HepG2 (cell line): ENCODE measurements around the gene ADGRG1. TPM values are rescaled to one million over a fixed set of nuclear protein-coding genes. Genes with fewer than 3 reads are reported as not detected.
A peak's percentile ranks its signal among the peaks of the same experiment; 100 is the strongest.

Experiments used
- ETV6 ChIP-seq: sonication (generic); formaldehyde crosslinking; conservative IDR thresholded peaks from 2 replicates; pipeline ENCODE4 v1.4.0; 2020; ENCODE audit warnings: missing genetic modification reagents
- GATAD1 ChIP-seq: IDR thresholded peaks from 2 replicates; pipeline ENCODE4 v1.6.1; 2016; ENCODE audit warnings: missing genetic modification reagents, missing compliant biosample characterization
- GZF1 ChIP-seq: sonication (generic); formaldehyde crosslinking; IDR thresholded peaks from 2 replicates; pipeline ENCODE4 v1.5.1; 2020; ENCODE audit warnings: mild to moderate bottlenecking, missing genetic modification reagents
- IRX3 ChIP-seq: sonication (generic); formaldehyde crosslinking; IDR thresholded peaks from 2 replicates; pipeline ENCODE4 v1.8.1; 2023; ENCODE audit warnings: mild to moderate bottlenecking, low read depth, missing genetic modification reagents, borderline replicate concordance
- KAT7 ChIP-seq: IDR thresholded peaks from 2 replicates; pipeline ENCODE4 v1.6.1; 2018; ENCODE audit warnings: borderline replicate concordance, missing compliant biosample characterization
- KLF11 ChIP-seq: IDR thresholded peaks from 2 replicates; pipeline ENCODE4 v1.6.1; 2016; ENCODE audit warnings: missing compliant biosample characterization
- MTA1 ChIP-seq: sonication (generic); formaldehyde crosslinking; IDR thresholded peaks from 2 replicates; pipeline ENCODE4 v1.4.0; 2020; ENCODE audit warnings: missing genetic modification reagents, mild to moderate bottlenecking, borderline replicate concordance
- MTF2 ChIP-seq: sonication (generic); formaldehyde crosslinking; IDR thresholded peaks from 2 replicates; pipeline ENCODE4 v1.5.0; 2020; ENCODE audit warnings: missing genetic modification reagents, borderline replicate concordance
- SNAPC2 ChIP-seq: sonication (generic); formaldehyde crosslinking; IDR thresholded peaks from 2 replicates; pipeline ENCODE4 v1.8.1; 2022; ENCODE audit warnings: mild to moderate bottlenecking, missing genetic modification reagents
- SRF ChIP-seq: IDR thresholded peaks from 2 replicates; pipeline ENCODE4 v1.6.1; 2011; ENCODE audit warnings: mild to moderate bottlenecking, low read depth, low read length, moderate library complexity
- ZBTB37 ChIP-seq: sonication (generic); formaldehyde crosslinking; IDR thresholded peaks from 2 replicates; pipeline ENCODE4 v1.4.0; 2020; ENCODE audit warnings: mild to moderate bottlenecking, missing genetic modification reagents
- ZBTB7A ChIP-seq: sonication (generic); formaldehyde crosslinking; IDR thresholded peaks from 2 replicates; pipeline ENCODE4 v1.8.0; 2022; ENCODE audit warnings: mild to moderate bottlenecking, missing genetic modification reagents
- ZFP36L1 ChIP-seq: sonication (generic); formaldehyde crosslinking; IDR thresholded peaks from 2 replicates; pipeline ENCODE4 v1.8.0; 2022; ENCODE audit warnings: mild to moderate bottlenecking, missing genetic modification reagents, moderate library complexity
- ZMYM2 ChIP-seq: sonication (generic); formaldehyde crosslinking; IDR thresholded peaks from 2 replicates; pipeline ENCODE4 v1.8.0; 2022; ENCODE audit warnings: mild to moderate bottlenecking, missing genetic modification reagents
- ZMYM3 ChIP-seq: sonication (generic); formaldehyde crosslinking; IDR thresholded peaks from 2 replicates; pipeline ENCODE4 v1.5.1; 2020; ENCODE audit warnings: mild to moderate bottlenecking, missing genetic modification reagents
- ZNF230 ChIP-seq: sonication (generic); formaldehyde crosslinking; IDR thresholded peaks from 2 replicates; pipeline ENCODE4 v1.4.0; 2020; ENCODE audit warnings: mild to moderate bottlenecking, missing genetic modification reagents
- ZNF280B ChIP-seq: sonication (generic); formaldehyde crosslinking; IDR thresholded peaks from 2 replicates; pipeline ENCODE4 v1.5.0; 2020; ENCODE audit warnings: missing genetic modification reagents, mild to moderate bottlenecking, borderline replicate concordance
- ZNF414 ChIP-seq: sonication (generic); formaldehyde crosslinking; IDR thresholded peaks from 2 replicates; pipeline ENCODE4 v1.5.0; 2020; ENCODE audit warnings: missing genetic modification reagents
- ZNF441 ChIP-seq: sonication (generic); formaldehyde crosslinking; IDR thresholded peaks from 2 replicates; pipeline ENCODE4 v1.7.0; 2021; ENCODE audit warnings: missing genetic modification reagents, borderline replicate concordance
- ZNF543 ChIP-seq: sonication (generic); formaldehyde crosslinking; IDR thresholded peaks from 2 replicates; pipeline ENCODE4 v1.4.0; 2020; ENCODE audit warnings: mild to moderate bottlenecking, missing genetic modification reagents
- ZNF784 ChIP-seq: sonication (generic); formaldehyde crosslinking; IDR thresholded peaks from 2 replicates; pipeline ENCODE4 v1.5.1; 2020; ENCODE audit warnings: missing genetic modification reagents, mild to moderate bottlenecking, borderline replicate concordance
- ZZZ3 ChIP-seq: sonication (generic); formaldehyde crosslinking; IDR thresholded peaks from 2 replicates; pipeline ENCODE4 v1.4.0; 2020; ENCODE audit warnings: missing genetic modification reagents, mild to moderate bottlenecking, borderline replicate concordance
- polyA plus RNA-seq, 8 experiments: library from polyadenylated mRNA; depleted of rRNA in 3 of 8; stranded (reverse) in 7 of 8; unstranded in 1 of 8; fragments of >200 nt; fragmentation: Illumina TruSeq in 4 of 8; extraction: Trizol in 4 of 8; gene quantifications; 2 replicates each; pipeline versions ENCODE4 v1.2.1 to v1.2.3, GENCODE V29; 2011 to 2016; ENCODE audit warnings: low read depth in 4 of 8, missing spikeins in 1 of 8, mixed read lengths in 1 of 8; ENCODE audit not compliant: insufficient read depth in 1 of 8
- total RNA-seq, 5 experiments: library from RNA; depleted of rRNA; stranded (reverse); fragments of >200 nt; fragmentation: Illumina TruSeq; extraction: Trizol; gene quantifications; 2 replicates each; pipeline ENCODE4 v1.2.3, GENCODE V29; 2016; ENCODE audit warnings: low read depth in 1 of 5
- TF ChIP-seq, protein P1 (sequence below): sonication (generic); formaldehyde crosslinking; IDR thresholded peaks from 2 replicates; pipeline ENCODE4 v1.8.0; 2022; ENCODE audit warnings: mild to moderate bottlenecking, missing genetic modification reagents

The ADGRG1 gene
- total and polyA plus RNA-seq, 2 of the 13 experiments (the other 11 are each of a cell fraction or from before 2014, with no cell fraction given): 2.7 to 5.9 TPM

DNA sequence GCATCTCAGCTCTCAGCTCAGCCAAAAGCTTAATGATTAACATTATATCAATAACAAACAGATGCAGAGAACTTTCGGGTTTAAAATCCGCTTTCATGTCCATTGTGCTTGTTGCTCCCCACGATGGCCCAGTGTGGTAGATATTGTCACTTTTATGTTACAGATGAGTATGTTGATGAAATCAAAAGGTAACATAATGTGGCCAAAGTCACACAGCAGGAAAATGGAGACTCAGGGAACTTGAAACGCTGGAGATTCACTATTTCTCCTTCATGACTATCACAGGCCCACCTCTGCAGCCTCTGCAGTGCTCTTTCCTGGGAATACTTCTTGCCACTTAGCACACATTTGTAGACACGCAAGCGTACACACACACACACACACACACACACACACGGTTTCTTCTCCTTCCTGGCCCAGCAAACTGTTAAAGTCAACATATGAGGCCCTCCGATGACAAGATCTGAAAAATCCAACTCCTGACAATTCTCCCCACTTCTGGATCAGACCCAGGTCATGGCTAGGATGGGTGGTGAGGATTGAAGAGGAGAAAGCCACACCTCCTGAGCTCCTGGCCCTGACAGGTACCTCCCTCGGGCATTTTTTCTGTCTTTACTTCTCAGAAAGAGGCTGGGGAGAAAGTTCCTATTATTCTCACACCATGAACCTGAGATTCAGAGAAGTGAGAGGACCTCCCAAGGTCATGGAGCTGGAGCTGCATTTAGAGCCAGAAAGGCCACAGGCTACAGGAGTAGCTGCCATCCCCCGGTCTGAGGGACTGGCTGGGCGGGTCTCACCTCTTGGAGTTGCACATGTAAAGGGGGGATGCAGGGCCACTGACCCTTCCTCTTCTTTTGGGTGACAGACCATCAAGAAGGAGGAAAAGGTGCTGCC lies 75.8 kb downstream of the ADGRG1 start (continued):
- TF ChIP-seq, protein P1, sequence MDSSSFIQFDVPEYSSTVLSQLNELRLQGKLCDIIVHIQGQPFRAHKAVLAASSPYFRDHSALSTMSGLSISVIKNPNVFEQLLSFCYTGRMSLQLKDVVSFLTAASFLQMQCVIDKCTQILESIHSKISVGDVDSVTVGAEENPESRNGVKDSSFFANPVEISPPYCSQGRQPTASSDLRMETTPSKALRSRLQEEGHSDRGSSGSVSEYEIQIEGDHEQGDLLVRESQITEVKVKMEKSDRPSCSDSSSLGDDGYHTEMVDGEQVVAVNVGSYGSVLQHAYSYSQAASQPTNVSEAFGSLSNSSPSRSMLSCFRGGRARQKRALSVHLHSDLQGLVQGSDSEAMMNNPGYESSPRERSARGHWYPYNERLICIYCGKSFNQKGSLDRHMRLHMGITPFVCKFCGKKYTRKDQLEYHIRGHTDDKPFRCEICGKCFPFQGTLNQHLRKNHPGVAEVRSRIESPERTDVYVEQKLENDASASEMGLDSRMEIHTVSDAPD: peak; percentile 61; the same call in 1 of the 2 replicates
- TF ChIP-seq ZBTB37 (CRISPR knock-in tag): no peak
- TF ChIP-seq ZZZ3 (CRISPR knock-in tag): 0 out of 2 replicates have a peak, but pooled peaks have one; percentile 44
- TF ChIP-seq MTA1 (CRISPR knock-in tag): no peak; the same call in 1 of the 2 replicates
- TF ChIP-seq ZMYM2 (CRISPR knock-in tag): no peak
- peak; percentile 14; the same call in 1 of the 2 replicates for TF ChIP-seq ZNF280B
- no peak for TF ChIP-seq GZF1 (CRISPR knock-in tag)
- peak; percentile 67; the same call in 1 of the 2 replicates for TF ChIP-seq ZNF441
- no peak for TF ChIP-seq ZNF414 (CRISPR knock-in tag)
- TF ChIP-seq ZNF543 (CRISPR knock-in tag): peak; percentile 95
- TF ChIP-seq KAT7 (CRISPR knock-in tag): peak; percentile 83; the same call in 1 of the 2 replicates
- no peak for TF ChIP-seq IRX3 (CRISPR knock-in tag)
- 0 out of 2 replicates have a peak, but pooled peaks have one; percentile 38 for TF ChIP-seq MTF2 (CRISPR knock-in tag)
- 0 out of 2 replicates have a peak, but pooled peaks have one; percentile 18 for TF ChIP-seq KLF11 (CRISPR knock-in tag)
- no peak for TF ChIP-seq ZNF784
- peak; percentile 85 for TF ChIP-seq ZNF230 (CRISPR knock-in tag)
- TF ChIP-seq SNAPC2 (CRISPR knock-in tag): no peak; the same call in 1 of the 2 replicates
- TF ChIP-seq SRF: no peak
- TF ChIP-seq ZMYM3: 0 out of 2 replicates have a peak, but pooled peaks have one; percentile 11
- peak; percentile 81; the same call in 1 of the 2 replicates for TF ChIP-seq ZFP36L1
- TF ChIP-seq ETV6 (CRISPR knock-in tag): no peak
- TF ChIP-seq ZBTB7A (CRISPR knock-in tag): 0 out of 2 replicates have a peak, but pooled peaks have one; percentile 12
- TF ChIP-seq GATAD1 (CRISPR knock-in tag): peak; percentile 11; the same call in 1 of the 2 replicates
